Endothelial cell of umbilical vein (primary cell): ENCODE data around the gene TBC1D30.

Source experiments
- POLR2A ChIP-seq: IDR thresholded peaks from 2 replicates; pipeline ENCODE4 v1.6.1; 2012; ENCODE audit warnings: low read depth, mild to moderate bottlenecking, control low read depth, low read length
- POLR2AphosphoS5 ChIP-seq: IDR thresholded peaks from 2 replicates; pipeline ENCODE4 v1.6.1; 2012; ENCODE audit warnings: low read depth, mild to moderate bottlenecking, control low read depth, low read length, moderate library complexity; ENCODE audit not compliant: insufficient read depth

GRCh38 chr12:64884164-64884542 lies 59.7 kb downstream of the TBC1D30 start:
- TF ChIP-seq POLR2A (no peak), POLR2AphosphoS5 (no peak)
